Measurements from ENCODE around the gene PRDM16. TPM values are rescaled to one million over a fixed set of nuclear protein-coding genes. Genes with fewer than 3 reads are reported as not detected.

The PRDM16 gene
- total and polyA plus RNA-seq, 2 donors (not counting 1 experiment from before 2014, with no cell fraction given), result 0.03 to 0.12 TPM

GRCh38 chr1:3070644-3071564 is 1.9 kb downstream of the PRDM16 start:
- Mint-ChIP-seq H3K4me3 (peak overlapping the region; percentile 64), H3K27ac (no peak overlapping the region), H3K4me1 (peaks cover 6% of the 10 kb centered on the region), H3K27me3 (peaks cover 30% of the 10 kb centered on the region), H3K9me3 (ENCODE audit: insufficient read depth) (no peaks in the 10 kb centered on the region)
- TF ChIP-seq EZH2 (IDR thresholded peaks at IDR 0.05; ENCODE audit: borderline replicate concordance, insufficient read depth, low read depth, low read length, poor library complexity, severe bottlenecking) (no peak), CTCF (IDR thresholded peaks at IDR 0.05) (no peak)
- Histone ChIP-seq H3K36me3 (replicated peaks in 1 of 2; ENCODE audit: control extremely low read depth in 1 of 2, control insufficient read depth in 1 of 2, extremely low read depth in 1 of 2, insufficient read depth in 2 of 2, low read length in 1 of 2) (no peaks in the 10 kb centered on the region), H3K4me1 (ENCODE audit: control insufficient read depth in 2 of 2, insufficient read depth in 2 of 2, low read length in 2 of 2) (peaks cover 0 to 4% of the 10 kb centered on the region in 2 donors), H3K4me3 (ENCODE audit: control extremely low read depth in 1 of 5, extremely low read depth in 1 of 5, insufficient read depth in 1 of 5, low read depth in 2 of 5, low read length in 4 of 5) (no peak overlapping the region), H4K20me1 (ENCODE audit: control insufficient read depth, insufficient read depth, low read length, poor library complexity, severe bottlenecking) (no peaks in the 10 kb centered on the region), H3K9ac (ENCODE audit: low read length) (no peak overlapping the region), H3K4me2 (replicated peaks; ENCODE audit: low read depth, low read length, poor library complexity, severe bottlenecking) (peak overlapping the region; percentile 53), H2AFZ (ENCODE audit: insufficient read depth, low read depth, low read length, poor library complexity, severe bottlenecking) (no peak overlapping the region), H3K79me2 (ENCODE audit: control insufficient read depth, insufficient read depth, low read length) (no peaks in the 10 kb centered on the region), H3K27me3 (replicated peaks in 1 of 4; ENCODE audit: control extremely low read depth in 1 of 4, control insufficient read depth in 3 of 4, insufficient read depth in 4 of 4, low read length in 3 of 4) (peaks cover 0 to 58% (median 4%) of the 10 kb centered on the region in 4 experiments), H3K27ac (ENCODE audit: low read length in 2 of 2) (no peak overlapping the region), H3K9me3 (ENCODE audit: control extremely low read depth in 1 of 3, control insufficient read depth in 2 of 3, insufficient read depth in 1 of 3, low read length in 2 of 3) (peaks cover 0 to 13% (median 0%) of the 10 kb centered on the region in 3 donors)
- no peak for DNase-seq
- ChIA-PET CTCF (no interaction called here), POLR2A (no interaction called here)
- ATAC-seq (ENCODE audit: low read depth), result no peak
- intact Hi-C loops (cut with micrococcal nuclease), result no loop called here
- 12% methylated on average over 97 of the region's 97 CpGs for WGBS (ENCODE audit: insufficient coverage)
